H9 (cell line): ENCODE data around the gene ENO1. TPM values are rescaled to one million over a fixed set of nuclear protein-coding genes. Genes with fewer than 3 reads are reported as not detected.

Experiments
- DNase-seq: peaks from one replicate; pipeline ENCODE4 v3.0.0-alpha.2; 2017
- H2AFZ ChIP-seq: one replicate; pipeline ENCODE4 v1.6.1; 2013; ENCODE audit warnings: mild to moderate bottlenecking, low read length, control low read depth, moderate library complexity
- H2AK5ac ChIP-seq: 2 replicates; pipeline ENCODE4 v1.6.1; 2013; ENCODE audit warnings: low read length, control low read depth, mixed read lengths; ENCODE audit not compliant: insufficient read length
- H2BK120ac ChIP-seq: one replicate; pipeline ENCODE4 v1.6.1; 2013; ENCODE audit warnings: low read depth, mild to moderate bottlenecking, low read length, control low read depth, inconsistent platforms; ENCODE audit not compliant: poor library complexity, severe bottlenecking
- H2BK12ac ChIP-seq: 2 replicates; pipeline ENCODE4 v1.6.1; 2013; ENCODE audit warnings: low read length, control low read depth, mixed read lengths, low read depth; ENCODE audit not compliant: insufficient read length
- H2BK15ac ChIP-seq: 2 replicates; pipeline ENCODE4 v1.6.1; 2013; ENCODE audit warnings: low read depth, low read length, control low read depth
- H2BK20ac ChIP-seq: one replicate; pipeline ENCODE4 v1.6.1; 2013; ENCODE audit warnings: low read depth, mild to moderate bottlenecking, low read length, control low read depth, inconsistent platforms; ENCODE audit not compliant: poor library complexity, severe bottlenecking
- H2BK5ac ChIP-seq: 2 replicates; pipeline ENCODE4 v1.6.1; 2013; ENCODE audit warnings: low read length, control low read depth, mixed read lengths; ENCODE audit not compliant: insufficient read length
- H3K14ac ChIP-seq: 2 replicates; pipeline ENCODE4 v1.6.1; 2013; ENCODE audit warnings: low read length, control low read depth; ENCODE audit not compliant: insufficient read depth
- H3K18ac ChIP-seq: 2 replicates; pipeline ENCODE4 v1.6.1; 2013; ENCODE audit warnings: low read depth, mild to moderate bottlenecking, mixed read lengths, low read length, control low read depth; ENCODE audit not compliant: insufficient read length
- H3K23ac ChIP-seq: 2 replicates; pipeline ENCODE4 v1.6.1; 2013; ENCODE audit warnings: low read length, control low read depth, mixed read lengths, low read depth; ENCODE audit not compliant: insufficient read length
- H3K23me2 ChIP-seq: 2 replicates; pipeline ENCODE4 v1.6.1; 2013; ENCODE audit warnings: low read depth, mild to moderate bottlenecking, mixed read lengths, low read length, control low read depth; ENCODE audit not compliant: insufficient read length, poor library complexity, severe bottlenecking
- H3K27ac ChIP-seq: 2 replicates; pipeline ENCODE4 v1.5.1; 2013; ENCODE audit warnings: low read length, control low read depth, mixed read lengths, low read depth; ENCODE audit not compliant: insufficient read length
- H3K27me3 ChIP-seq: 2 replicates; pipeline ENCODE4 v1.6.1; 2013; ENCODE audit warnings: low read length, control low read depth, inconsistent platforms; ENCODE audit not compliant: insufficient read depth
- H3K4ac ChIP-seq: 2 replicates; pipeline ENCODE4 v1.6.1; 2013; ENCODE audit warnings: low read depth, mild to moderate bottlenecking, control low read depth, inconsistent platforms, low read length, moderate library complexity
- H3K4me1 ChIP-seq: 2 replicates; pipeline ENCODE4 v1.6.1; 2013; ENCODE audit warnings: low read length, control low read depth, inconsistent platforms; ENCODE audit not compliant: insufficient read depth
- H3K4me2 ChIP-seq: 2 replicates; pipeline ENCODE4 v1.6.1; 2013; ENCODE audit warnings: low read length, control low read depth, mixed read lengths; ENCODE audit not compliant: insufficient read length, insufficient read depth
- H3K56ac ChIP-seq: 2 replicates; pipeline ENCODE4 v1.6.1; 2013; ENCODE audit warnings: low read depth, mild to moderate bottlenecking, mixed read lengths, low read length, control low read depth; ENCODE audit not compliant: insufficient read length
- H3K79me1 ChIP-seq: 2 replicates; pipeline ENCODE4 v1.6.1; 2013; ENCODE audit warnings: low read depth, mild to moderate bottlenecking, moderate library complexity, low read length, control low read depth, inconsistent platforms; ENCODE audit not compliant: insufficient read depth, poor library complexity, severe bottlenecking
- H3K79me2 ChIP-seq: 2 replicates; pipeline ENCODE4 v1.6.1; 2013; ENCODE audit warnings: low read length, control low read depth, inconsistent platforms; ENCODE audit not compliant: insufficient read depth
- H3K9ac ChIP-seq: 2 replicates; pipeline ENCODE4 v1.6.1; 2013; ENCODE audit warnings: low read length, control low read depth, mixed read lengths; ENCODE audit not compliant: insufficient read length; ENCODE audit errors: extremely low read depth
- H3K9me3 ChIP-seq: one replicate; pipeline ENCODE4 v1.6.1; 2013; ENCODE audit warnings: low read depth, low read length, inconsistent platforms; ENCODE audit not compliant: control insufficient read depth
- H3T11ph ChIP-seq: one replicate; pipeline ENCODE4 v1.6.1; 2013; ENCODE audit warnings: mild to moderate bottlenecking, low read length, control low read depth, inconsistent platforms
- H4K20me1 ChIP-seq: one replicate; pipeline ENCODE4 v1.6.1; 2013; ENCODE audit not compliant: control insufficient read depth, insufficient read length, insufficient read depth
- H4K5ac ChIP-seq: 2 replicates; pipeline ENCODE4 v1.6.1; 2013; ENCODE audit warnings: low read depth, mild to moderate bottlenecking, mixed read lengths, low read length, control low read depth; ENCODE audit not compliant: insufficient read length
- H4K8ac ChIP-seq: replicated peaks from 2 replicates; pipeline ENCODE4 v1.6.1; 2013; ENCODE audit warnings: low read length, control low read depth, mixed read lengths, low read depth; ENCODE audit not compliant: insufficient read length
- H4K91ac ChIP-seq: 2 replicates; pipeline ENCODE4 v1.6.1; 2013; ENCODE audit warnings: low read depth, mild to moderate bottlenecking, moderate library complexity, mixed read lengths, low read length, control low read depth; ENCODE audit not compliant: insufficient read length
- H3K27ac Mint-ChIP-seq, 3 experiments: 2 replicates in 2 of 3; 3 replicates in 1 of 3; pipeline ENCODE4 v1.8.0; 2020 to 2021; ENCODE audit warnings: mixed read lengths in 3 of 3, mild to moderate bottlenecking in 1 of 3, moderate library complexity in 1 of 3
- H3K27me3 Mint-ChIP-seq: 2 replicates; pipeline ENCODE4 v1.8.0; 2021; ENCODE audit warnings: low read depth, mild to moderate bottlenecking, moderate library complexity, mixed read lengths
- H3K36me3 Mint-ChIP-seq, 3 experiments: 2 replicates in 2 of 3; 3 replicates in 1 of 3; pipeline ENCODE4 v1.8.0; 2020 to 2021; ENCODE audit warnings: low read depth in 3 of 3, mixed read lengths in 3 of 3; ENCODE audit not compliant: insufficient read depth in 1 of 3
- H3K4me1 Mint-ChIP-seq, 2 experiments: 2 replicates each; pipeline ENCODE4 v1.8.0; 2020; ENCODE audit warnings: mixed read lengths in 2 of 2
- H3K4me3 Mint-ChIP-seq, 2 experiments: 2 replicates in 1 of 2; 3 replicates in 1 of 2; pipeline ENCODE4 v1.8.0; 2020 to 2021; ENCODE audit warnings: mild to moderate bottlenecking in 2 of 2, mixed read lengths in 2 of 2, moderate library complexity in 1 of 2
- H3K9me3 Mint-ChIP-seq, 2 experiments: 2 replicates in 1 of 2; 3 replicates in 1 of 2; pipeline ENCODE4 v1.8.0; 2020; ENCODE audit warnings: mild to moderate bottlenecking in 2 of 2, mixed read lengths in 2 of 2, moderate library complexity in 1 of 2
- CTCF ChIP-seq: fragments of 200-600 bp; sonication (generic); conservative IDR thresholded peaks from 3 replicates; pipeline ENCODE4 v1.8.0; 2021; ENCODE audit warnings: antibody characterized with exemption, mild to moderate bottlenecking
- WGBS: extraction: QIAGEN DNeasy Blood & Tissue Kit; methylation state at CpG from one replicate; pipeline ENCODE4 v1.1.7; 2013; ENCODE audit warnings: missing lambda C conversion rate, low lambda C conversion rate, mixed read lengths; ENCODE audit not compliant: insufficient read length; ENCODE audit errors: extremely low coverage; 5-methylcytosine and 5-hydroxymethylcytosine counted together
- total RNA-seq: library from RNA; stranded (reverse); gene quantifications from 2 replicates; pipeline ENCODE4 v1.2.1, GENCODE V29; 2021

The ENO1 gene
- total RNA-seq, 1 experiment from 2014 or later: 1,781 TPM

- H3K36me3 Mint-ChIP-seq: peaks cover 80 to 96% (median 95%) of the 10 kb centered on the region in 3 experiments
- H3K23me2 ChIP-seq: no peaks in the 10 kb centered on the region
- H2BK5ac ChIP-seq: no peak overlapping the region
- WGBS: no CpG with 5 or more reads among the region's 6 CpGs
- H3K4ac ChIP-seq: no peak overlapping the region
- H3K23ac ChIP-seq: no peak overlapping the region
- no peak overlapping the region for H3K56ac ChIP-seq
- H3K14ac ChIP-seq: no peak overlapping the region
- no peak overlapping the region for H3K18ac ChIP-seq
- peaks cover 25 to 51% of the 10 kb centered on the region in 2 experiments for H3K4me1 Mint-ChIP-seq
- H3K27me3 Mint-ChIP-seq: no peaks in the 10 kb centered on the region
- TF ChIP-seq CTCF: no peak
- H2BK20ac ChIP-seq: no peak overlapping the region
- no peak for DNase-seq
- H4K91ac ChIP-seq: no peak overlapping the region
- no peak overlapping the region for H2AFZ ChIP-seq
- no peaks in the 10 kb centered on the region for H3K79me1 ChIP-seq
- no peak overlapping the region for H3K27ac ChIP-seq
- no peak overlapping the region for H3K9ac ChIP-seq
- no peaks in the 10 kb centered on the region for H4K20me1 ChIP-seq
- H3K4me1 ChIP-seq: no peaks in the 10 kb centered on the region
- H2BK12ac ChIP-seq: no peak overlapping the region
- H3K4me2 ChIP-seq: no peak overlapping the region
- no peaks in the 10 kb centered on the region for H3K27me3 ChIP-seq
- no peak overlapping the region for H2AK5ac ChIP-seq
- H4K8ac ChIP-seq: no peak overlapping the region
- H3K79me2 ChIP-seq: no peaks in the 10 kb centered on the region
- H3K9me3 Mint-ChIP-seq: no peaks in the 10 kb centered on the region
- H2BK120ac ChIP-seq: no peak overlapping the region
- no peaks in the 10 kb centered on the region for H3K9me3 ChIP-seq
- H4K5ac ChIP-seq: no peak overlapping the region
- H3K27ac Mint-ChIP-seq: peak overlapping the region in 2 of 3 experiments; percentile 55 to 88; a peak in 2 of 7 replicates
- H3K4me3 Mint-ChIP-seq: no peak overlapping the region
- H2BK15ac ChIP-seq: no peak overlapping the region
- no peak overlapping the region for H3T11ph ChIP-seq
Observed at GRCh38 chr1:8864713-8865344, 13.7 kb downstream of the ENO1 start.
